ENCODE measurements around the gene PPP4C. TPM values are rescaled to one million over a fixed set of nuclear protein-coding genes. Genes with fewer than 3 reads are reported as not detected.

PPP4C gene
- total RNA-seq, 1 donor from 2014 or later, result 90.5 TPM

GRCh38 chr16:30078744-30079143 is 3.0 kb downstream of the PPP4C start:
- no peak for FAIRE-seq
- DNase-seq (ENCODE audit: low spot score in 2 of 2), result no peak

- no peak for FAIRE-seq
These were observed 3.7 kb downstream of the PPP4C start for GRCh38 chr16:30079480-30079879.

GRCh38 chr16:30082545-30083090 is 6.8 kb downstream of the PPP4C start:
- DNase-seq (ENCODE audit: low spot score in 2 of 2) (no peak), FAIRE-seq (no peak)

More at GRCh38 chr16:30079480-30079879, 3.7 kb downstream of the PPP4C start:
- DNase-seq (ENCODE audit: low spot score in 2 of 2), result no peak

- no peak for FAIRE-seq
- no peak for DNase-seq (ENCODE audit: low spot score in 2 of 2)
These were observed 7.6 kb downstream of the PPP4C start for GRCh38 chr16:30083216-30084055.

- DNase-seq (ENCODE audit: low spot score in 2 of 2) (no peak), FAIRE-seq (no peak)
These were observed 8.5 kb downstream of the PPP4C start for GRCh38 chr16:30084096-30084815.

GRCh38 chr16:30084816-30085159 is 9.0 kb downstream of the PPP4C start:
- FAIRE-seq, result no peak
- DNase-seq (ENCODE audit: low spot score in 2 of 2), result no peak

- no peak for FAIRE-seq
- peak in 1 of 2 donors; percentile 13 for DNase-seq (ENCODE audit: low spot score in 2 of 2)
These were observed 9.5 kb downstream of the PPP4C start for GRCh38 chr16:30085247-30085646.

GRCh38 chr16:30085820-30086219 is 10.0 kb downstream of the PPP4C start:
- FAIRE-seq (no peak), DNase-seq (ENCODE audit: low spot score in 2 of 2) (no peak)

DNA sequence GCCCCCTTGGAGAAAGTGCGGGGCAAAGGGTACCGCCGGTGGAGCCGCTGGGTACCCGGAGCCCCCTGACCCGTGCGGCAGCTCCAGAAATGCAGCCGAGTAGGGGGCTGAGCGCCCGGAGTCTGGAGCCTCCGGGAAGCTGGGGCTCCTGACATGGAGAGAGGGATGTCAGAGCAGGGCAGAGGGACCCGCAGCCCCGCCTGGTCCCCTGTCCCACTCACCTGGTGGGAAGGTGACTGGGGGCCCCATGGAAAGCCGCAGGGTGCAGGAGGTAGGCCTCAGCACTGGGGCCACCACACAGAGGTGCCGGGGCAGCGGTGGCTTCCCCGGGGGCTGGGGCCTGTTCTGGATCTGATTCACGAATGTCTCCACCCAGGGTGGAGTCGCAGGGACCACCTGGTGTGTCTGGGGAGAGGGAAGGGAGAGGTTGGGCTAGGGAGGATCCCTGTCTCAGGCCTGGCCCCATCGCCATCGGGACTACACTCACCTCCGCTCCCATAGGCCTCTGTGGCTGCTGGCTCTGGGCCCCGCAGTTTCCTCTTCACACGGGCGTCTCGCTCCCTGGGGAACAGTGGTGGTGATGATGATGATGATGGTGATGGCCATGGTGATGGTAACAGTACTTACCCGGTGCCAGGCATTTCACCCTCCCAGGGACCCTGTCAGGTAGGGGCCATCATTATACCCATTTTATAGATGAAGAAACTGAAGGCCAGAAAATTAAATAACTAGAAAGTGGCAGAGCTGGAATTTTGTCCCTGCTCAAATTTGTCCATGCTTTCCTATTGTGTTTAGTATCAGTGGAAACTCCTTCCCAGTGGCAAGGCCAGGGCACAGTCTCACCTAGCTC is 10.7 kb downstream of the PPP4C start:
- FAIRE-seq, result no peak

GRCh38 chr16:30087181-30087898 is 11.5 kb downstream of the PPP4C start:
- peak in 1 of 2 donors; percentile 19 for DNase-seq (ENCODE audit: low spot score in 2 of 2)
- FAIRE-seq, result no peak

More for the DNA sequence above, 10.7 kb downstream of the PPP4C start:
- DNase-seq (ENCODE audit: low spot score in 2 of 2), result no peak

DNA sequence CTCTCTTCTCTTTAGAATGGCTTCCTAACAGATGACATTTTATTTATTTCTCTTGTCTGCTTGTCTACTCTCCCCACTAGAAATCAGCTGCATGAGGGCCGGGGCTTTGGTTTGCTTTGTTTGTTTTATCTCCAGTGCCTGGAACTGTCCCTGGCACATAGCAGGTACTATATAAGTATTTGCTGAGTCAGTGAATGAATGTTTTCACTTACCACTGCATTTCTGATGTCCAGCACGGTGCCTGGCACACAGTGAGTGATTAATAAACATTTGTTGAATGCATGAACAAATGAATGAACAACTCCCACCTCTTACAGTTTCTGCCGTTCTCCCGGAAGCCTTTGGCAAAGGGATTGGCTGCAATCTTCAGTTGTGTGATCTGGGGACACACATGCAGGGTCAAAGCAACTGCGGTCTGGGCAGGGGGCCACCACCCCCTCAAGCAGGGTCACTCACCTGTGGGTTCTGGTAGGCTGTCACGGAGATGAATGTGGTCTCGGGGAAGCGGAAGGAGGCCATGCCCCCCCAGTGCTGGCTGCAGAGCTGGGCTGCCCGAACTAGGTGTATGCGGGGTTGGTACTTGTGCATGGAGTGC is 12.5 kb downstream of the PPP4C start:
- no peak for FAIRE-seq
- no peak for DNase-seq (ENCODE audit: low spot score in 2 of 2)

DNA sequence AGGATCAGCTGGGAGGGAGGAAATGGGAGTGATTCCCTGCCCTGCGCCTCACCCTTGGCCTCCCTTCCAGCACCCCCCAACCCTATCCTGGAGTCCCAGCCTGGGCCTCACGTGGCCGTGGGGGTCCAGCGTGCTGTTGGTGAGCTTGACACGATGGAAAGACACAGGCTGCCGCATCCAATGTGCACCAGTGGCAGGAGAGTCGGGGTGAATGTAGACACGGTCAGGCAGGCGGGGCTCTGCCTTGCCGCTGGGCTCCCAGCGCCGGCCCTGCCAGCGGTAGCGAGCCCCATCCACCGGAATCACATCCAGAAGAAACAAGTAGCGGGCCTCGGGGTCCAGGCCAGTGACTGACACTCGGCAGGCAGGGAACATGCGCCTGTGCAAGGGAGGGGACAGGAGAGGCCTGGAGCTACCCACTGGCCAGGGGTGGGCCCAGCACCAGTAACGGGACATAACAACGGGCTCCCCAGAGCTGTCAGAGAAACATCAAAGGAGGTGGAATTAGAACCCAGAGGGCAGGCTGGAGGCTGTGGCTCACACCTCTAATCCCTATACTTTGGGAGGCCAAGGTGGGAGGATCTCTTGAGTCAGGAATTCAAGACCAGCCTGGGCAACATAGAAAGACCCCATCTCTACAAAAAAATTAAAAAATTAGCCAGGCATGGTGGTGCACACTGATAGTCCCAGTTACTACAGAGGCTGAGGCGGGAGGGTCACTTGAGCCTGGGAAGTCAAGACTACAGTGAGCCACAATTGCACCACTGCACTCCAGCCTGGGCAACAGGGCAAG is 13.2 kb downstream of the PPP4C start:
- no peak for FAIRE-seq
- DNase-seq (ENCODE audit: low spot score in 2 of 2), result no peak

DNA sequence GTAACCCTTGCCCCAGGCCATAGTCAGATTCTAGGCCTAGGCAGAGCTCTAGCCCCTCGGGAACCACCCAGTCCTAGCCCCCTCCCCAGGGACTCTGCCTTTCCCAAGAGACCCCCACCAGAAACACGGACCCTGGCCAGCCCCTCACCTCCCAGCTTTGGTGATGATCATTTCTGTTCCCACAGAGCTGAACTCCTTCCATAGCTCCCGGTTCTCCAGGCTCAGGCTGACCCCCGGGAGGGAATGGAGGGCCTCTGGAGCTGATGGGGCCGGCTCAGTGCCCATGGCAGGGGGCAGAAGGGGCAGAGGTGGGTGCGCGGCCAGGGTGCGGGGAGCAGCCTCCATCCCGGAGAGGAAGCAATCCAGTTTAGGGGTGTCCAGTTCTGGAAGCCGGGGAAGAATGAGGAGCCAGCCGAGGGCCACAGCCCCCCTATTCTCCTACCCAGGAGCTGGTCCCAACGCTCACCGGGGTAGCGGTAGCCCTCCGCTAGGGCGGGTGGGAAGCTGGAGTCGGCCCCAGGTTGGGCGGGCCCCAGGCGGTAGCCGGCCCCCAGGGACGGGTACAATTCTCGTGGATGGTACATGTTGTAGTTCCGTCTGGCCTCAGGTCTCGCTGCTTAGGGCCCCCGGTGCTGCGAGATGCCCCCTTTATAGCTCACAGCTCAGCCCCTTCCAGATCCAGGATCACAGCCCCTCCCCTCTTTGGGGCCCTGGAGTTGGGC is 15.0 kb downstream of the PPP4C start:
- peak in 1 of 2 donors; percentile 20 for DNase-seq (ENCODE audit: low spot score in 2 of 2)
- no peak for FAIRE-seq

DNA sequence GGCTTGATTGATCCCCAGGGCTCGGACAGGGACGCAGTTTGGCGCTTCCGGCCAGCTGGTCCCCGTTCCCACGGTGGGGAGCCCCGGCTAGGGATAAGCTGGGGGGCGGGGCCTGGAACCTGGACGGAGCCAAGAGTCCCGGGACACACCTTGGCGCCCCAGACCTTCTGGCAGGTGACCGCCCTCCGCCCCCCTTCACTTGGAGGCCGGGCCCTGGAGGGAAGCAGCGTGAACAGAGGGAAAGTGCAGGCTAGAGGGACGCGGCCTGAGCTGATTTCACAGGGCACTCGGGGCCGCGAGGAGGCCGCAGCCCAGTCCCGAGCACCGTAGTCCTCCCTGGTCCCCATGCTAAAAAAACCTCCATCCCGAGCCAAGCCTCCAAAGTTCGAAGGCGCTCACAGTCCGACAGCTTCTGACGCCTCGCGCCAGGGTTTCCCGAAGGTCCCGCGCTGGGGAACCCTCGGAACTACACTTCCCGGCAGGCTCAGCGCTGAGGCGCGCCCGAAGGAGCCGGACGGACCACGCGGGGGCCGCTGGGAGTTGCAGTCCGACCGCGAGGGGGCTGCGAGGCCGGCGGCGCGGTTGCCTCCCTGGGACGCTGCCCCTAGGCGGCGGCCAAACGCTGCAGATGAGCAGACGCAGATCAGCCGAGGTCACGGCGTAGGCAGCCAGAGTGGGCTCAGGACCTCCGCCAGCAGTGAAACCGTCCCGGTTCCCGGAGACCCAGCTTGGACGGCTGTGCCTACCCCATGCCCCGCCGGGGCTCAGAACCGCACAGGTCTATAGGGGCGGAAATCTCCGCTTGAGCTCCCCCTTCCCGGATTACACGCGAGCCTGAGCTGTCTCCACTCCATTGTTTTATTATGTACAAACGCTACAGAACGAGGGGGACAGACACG is 15.9 kb downstream of the PPP4C start, which contains the start of gene TBX6:
TSS of gene TBX6 (minus strand) at position 451 of the 899 bp plus-strand sequence. CDS start 731 bp downstream, outside the sequence.
- FAIRE-seq (no peak), DNase-seq (ENCODE audit: low spot score in 2 of 2) (peak; percentile 95 to 97)

- peak; percentile 79 to 83 for DNase-seq (ENCODE audit: low spot score in 2 of 2)
- FAIRE-seq, result no peak
These were observed 16.7 kb downstream of the PPP4C start for GRCh38 chr16:30092373-30093010.

DNA sequence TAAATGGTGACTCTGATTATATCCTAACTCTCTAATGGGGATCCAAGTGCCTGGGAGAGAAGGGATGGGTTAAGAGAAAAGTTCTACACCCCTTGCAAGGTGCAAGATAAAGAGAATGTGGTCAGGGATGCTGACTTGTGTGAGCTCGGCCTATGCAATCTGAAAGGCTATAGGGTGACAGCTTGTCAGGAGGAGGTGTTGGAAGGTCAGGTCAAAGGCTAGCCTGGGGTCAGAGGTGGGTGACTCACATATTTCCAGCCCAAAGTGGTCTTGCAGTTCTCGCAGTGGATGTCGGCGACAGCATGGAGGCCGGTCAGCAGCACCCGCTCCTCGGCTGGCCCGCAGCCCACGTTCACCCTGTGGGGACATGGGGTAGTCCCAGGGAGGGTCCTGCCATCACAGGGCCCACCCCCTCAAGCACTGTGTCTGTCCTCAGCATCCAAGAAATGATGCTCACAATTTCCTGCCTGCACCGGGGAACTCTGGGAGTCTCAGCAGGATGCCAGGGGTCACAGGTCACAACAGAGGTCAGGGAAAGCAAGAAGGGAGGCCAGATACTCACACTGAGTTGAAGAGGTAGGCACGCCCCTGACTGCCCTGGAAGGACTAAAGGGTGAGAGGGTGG is 18.9 kb downstream of the PPP4C start:
- peak in 1 of 2 donors; percentile 20 for DNase-seq (ENCODE audit: low spot score in 2 of 2)
- FAIRE-seq, result no peak

Data from frontal cortex (tissue), 4 donors.